Calu3 (cell line): ENCODE measurements around the gene OR5AR1. TPM values are rescaled to one million over a fixed set of nuclear protein-coding genes. Genes with fewer than 3 reads are reported as not detected.
A peak's percentile ranks its signal among the peaks of the same experiment; 100 is the strongest.

Source experiments
- Bru-seq: library from RNA; stranded (reverse); fragments of 400-500 nt; gene quantifications from one replicate; lab custom pipeline; 2021; lab: Mats Ljungman, UMichigan
- BruChase-seq, 2 experiments: library from RNA; stranded (reverse); fragments of 400-500 nt; gene quantifications; one replicate each; lab custom pipeline; 2021; lab: Mats Ljungman, UMichigan
- BruUV-seq: library from RNA; stranded (reverse); fragments of 400-500 nt; replicated peaks from 2 replicates; lab custom pipeline; 2021; lab: Mats Ljungman, UMichigan
- CTCF ChIA-PET: fragments of 300-600 bp; sonication (Branson Sonifier 250); formaldehyde crosslinking; loops from one replicate; lab custom pipeline; 2022; ENCODE audit warnings: antibody characterized with exemption; lab: Charles Lee
- DNase-seq: peaks from one replicate; pipeline ENCODE4 v3.0.0; 2022
- H3K27ac Mint-ChIP-seq: one replicate; pipeline ENCODE4 v1.8.0; 2022; ENCODE audit warnings: mixed read lengths; ENCODE audit not compliant: unreplicated experiment
- H3K27me3 Mint-ChIP-seq: one replicate; pipeline ENCODE4 v1.8.0; 2022; ENCODE audit warnings: mixed read lengths; ENCODE audit not compliant: unreplicated experiment
- H3K36me3 Mint-ChIP-seq: one replicate; pipeline ENCODE4 v1.8.0; 2022; ENCODE audit warnings: mild to moderate bottlenecking, moderate library complexity, mixed read lengths; ENCODE audit not compliant: insufficient read depth, unreplicated experiment
- H3K4me1 Mint-ChIP-seq: one replicate; pipeline ENCODE4 v1.8.0; 2022; ENCODE audit warnings: mild to moderate bottlenecking, low read depth, mixed read lengths; ENCODE audit not compliant: unreplicated experiment
- H3K4me3 Mint-ChIP-seq: one replicate; pipeline ENCODE4 v1.8.0; 2022; ENCODE audit warnings: mild to moderate bottlenecking, low read depth, moderate library complexity, mixed read lengths; ENCODE audit not compliant: unreplicated experiment
- H3K9me3 Mint-ChIP-seq: one replicate; pipeline ENCODE4 v1.8.0; 2022; ENCODE audit warnings: low read depth, mixed read lengths; ENCODE audit not compliant: unreplicated experiment
- CTCF ChIP-seq: fragments of 200-600 bp; IDR thresholded peaks from one replicate; pipeline ENCODE4 v1.8.0; 2022; ENCODE audit warnings: antibody characterized with exemption; ENCODE audit not compliant: unreplicated experiment
- intact Hi-C: fragments of 100-400 bp; cut with micrococcal nuclease; formaldehyde crosslinking; loops from one replicate; pipeline ENCODE4 v1.10.0; 2022; ENCODE audit not compliant: unreplicated experiment
- long read RNA-seq: library from polyadenylated mRNA; stranded (forward); transcript quantifications from one replicate; pipeline ENCODE4 v2.0.0, GENCODE V29; 2022
- total RNA-seq: library from RNA; stranded (reverse); gene quantifications from 2 replicates; pipeline ENCODE4 v1.2.3, GENCODE V29; 2022

Gene OR5AR1
- not detected in 2 replicates for total RNA-seq
- not detected for Bru-seq, nascent RNA
- not detected for BruChase-seq, experiment 1, labeled RNA remaining after a 6-hour chase
- not detected for BruChase-seq, experiment 2, labeled RNA remaining after a 2-hour chase
- long read RNA-seq, result 0 reads

GRCh38 chr11:56663386-56663785 is at the start of gene OR5AR1:
Gene OR5AR1 (plus strand): TSS chr11:56663686. CDS start chr11:56663686, 0 bp downstream.
- intact Hi-C loops, result no loop called here
- Mint-ChIP-seq H3K4me3 (no peak within 1 kb of the TSS), H3K27me3 (peaks cover 24% of the 10 kb centered on the region), H3K4me1 (no peaks in the 10 kb centered on the region), H3K9me3 (no peaks in the 10 kb centered on the region), H3K36me3 (no peaks in the 10 kb centered on the region), H3K27ac (no peak within 1 kb of the TSS)
- CTCF ChIA-PET, result no interaction called here
- BruUV-seq, result no TSS peak
- no peak for DNase-seq
- no peak for TF ChIP-seq CTCF

- H3K27me3 Mint-ChIP-seq, result peaks cover 13% of the 10 kb centered on the region
- H3K36me3 Mint-ChIP-seq, result no peaks in the 10 kb centered on the region
- no peak overlapping the region for H3K27ac Mint-ChIP-seq
- TF ChIP-seq CTCF, result peak; percentile 45
- H3K4me3 Mint-ChIP-seq, result no peak overlapping the region
- no peaks in the 10 kb centered on the region for H3K4me1 Mint-ChIP-seq
- no peaks in the 10 kb centered on the region for H3K9me3 Mint-ChIP-seq
- CTCF ChIA-PET, result interaction anchor here (0.7 kb wide), 1 partner anchor 625 kb away, joined by 5 read pairs; no protein-coding TSS in a partner anchor
- BruUV-seq, result no TSS peak
- intact Hi-C loops, result loop anchor here (1.0 to 10.0 kb wide), 6 partner anchors 78 to 680 kb away; no protein-coding TSS in a partner anchor
- DNase-seq, result peak; percentile 51
Observed at GRCh38 chr11:56624661-56625110, 38.8 kb upstream of the OR5AR1 start.

- Mint-ChIP-seq H3K36me3 (no peaks in the 10 kb centered on the region), H3K27ac (no peak overlapping the region), H3K4me1 (no peaks in the 10 kb centered on the region), H3K27me3 (peaks cover under 1% of the 10 kb centered on the region), H3K4me3 (no peak overlapping the region), H3K9me3 (no peaks in the 10 kb centered on the region)
- CTCF ChIA-PET, result interaction anchor here (0.6 kb wide), 1 partner anchor 205 kb away, joined by 5 read pairs; no protein-coding TSS in a partner anchor
- intact Hi-C loops, result loop anchor here (10.0 kb wide), 2 partner anchors 309 to 681 kb away; no protein-coding TSS in a partner anchor
- BruUV-seq, result no TSS peak
- no peak for TF ChIP-seq CTCF
- DNase-seq, result no peak
Observed at GRCh38 chr11:56625946-56626345, 37.5 kb upstream of the OR5AR1 start.

GRCh38 chr11:56632329-56632728 is 31.2 kb upstream of the OR5AR1 start:
- no TSS peak for BruUV-seq
- H3K4me3 Mint-ChIP-seq, result no peak overlapping the region

More at GRCh38 chr11:56632329-56632728, 31.2 kb upstream of the OR5AR1 start:
- no peak for TF ChIP-seq CTCF
- CTCF ChIA-PET, result no interaction called here
- DNase-seq, result no peak
- Mint-ChIP-seq H3K27me3 (peaks cover 26% of the 10 kb centered on the region), H3K4me1 (no peaks in the 10 kb centered on the region), H3K36me3 (no peaks in the 10 kb centered on the region), H3K27ac (no peak overlapping the region), H3K9me3 (no peaks in the 10 kb centered on the region)
- intact Hi-C loops, result no loop called here
